Lower lobe of right lung (tissue), 2 donors: ENCODE measurements around the gene ZNF684. TPM values are rescaled to one million over a fixed set of nuclear protein-coding genes. Genes with fewer than 3 reads are reported as not detected.

Source experiments
- ATAC-seq, 2 donors: fragments of 200-7000 bp; cut with Tn5 transposase; one replicate each; pipeline ENCODE4 v1.9.1; 2020 to 2022; ENCODE audit warnings: mild to moderate bottlenecking in 2 of 2, moderate library complexity in 2 of 2
- DNase-seq: peaks from one replicate; pipeline ENCODE4 v3.0.0-alpha.2; 2020
- H3K27ac ChIP-seq: fragments of 200-600 bp; one replicate; pipeline ENCODE4 v1.8.0; 2022
- H3K27me3 ChIP-seq: fragments of 200-600 bp; one replicate; pipeline ENCODE4 v1.8.0; 2022; ENCODE audit warnings: low read depth
- H3K36me3 ChIP-seq: fragments of 200-600 bp; one replicate; pipeline ENCODE4 v1.8.0; 2022; ENCODE audit warnings: mild to moderate bottlenecking
- H3K4me1 ChIP-seq: fragments of 200-600 bp; one replicate; pipeline ENCODE4 v1.8.0; 2022
- H3K4me3 ChIP-seq: fragments of 200-600 bp; one replicate; pipeline ENCODE4 v1.8.0; 2022; ENCODE audit warnings: mild to moderate bottlenecking
- H3K9me3 ChIP-seq: fragments of 200-600 bp; one replicate; pipeline ENCODE4 v1.8.0; 2022
- intact Hi-C: fragments of 100-400 bp; cut with DNase I; formaldehyde crosslinking; loops from one replicate; pipeline ENCODE4 v1.11.0; 2022
- total RNA-seq: library from RNA; stranded (reverse); fragmentation: NEBNext Ultra II Directional; extraction: Animal tissue kit (Norgen Biotek cat#: 25700); gene quantifications from one replicate; pipeline ENCODE4 v1.2.1, GENCODE V29; 2021
- TF ChIP-seq, protein P1 (sequence below): fragments of 200-600 bp; IDR thresholded peaks from one replicate; pipeline ENCODE4 v1.8.0; 2022; ENCODE audit warnings: antibody characterized with exemption, mild to moderate bottlenecking
- donor health status: DM: no; HTN: yes; CAD: no; lungs with severe emphysema.

ZNF684 gene
- total RNA-seq, 1 donor from 2014 or later = 3.0 TPM

DNA sequence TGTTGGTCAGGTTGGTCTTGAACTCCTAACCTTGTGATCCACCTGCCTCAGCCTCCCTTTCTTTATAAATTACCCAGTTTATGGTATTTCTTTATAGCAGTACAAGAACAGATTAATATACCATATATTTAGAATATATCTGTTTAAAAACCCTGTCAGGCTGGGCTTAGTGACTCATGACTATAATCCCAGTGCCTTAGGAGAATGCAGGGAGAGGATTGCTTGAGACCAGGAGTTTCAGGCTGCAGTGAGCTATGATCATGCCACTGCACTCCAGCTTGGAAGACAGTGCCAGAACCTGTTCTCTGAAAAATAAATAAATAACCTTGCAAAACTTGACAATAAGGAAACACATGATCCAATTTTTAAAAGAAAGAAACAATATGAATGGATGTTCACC, 43.9 kb downstream of the ZNF684 start:
- intact Hi-C loops = no loop called here
- Histone ChIP-seq H3K36me3 (no peaks in the 10 kb centered on the region), H3K27me3 (no peaks in the 10 kb centered on the region), H3K9me3 (no peaks in the 10 kb centered on the region), H3K4me1 (no peaks in the 10 kb centered on the region), H3K27ac (no peak overlapping the region), H3K4me3 (no peak overlapping the region)
- TF ChIP-seq, protein P1, sequence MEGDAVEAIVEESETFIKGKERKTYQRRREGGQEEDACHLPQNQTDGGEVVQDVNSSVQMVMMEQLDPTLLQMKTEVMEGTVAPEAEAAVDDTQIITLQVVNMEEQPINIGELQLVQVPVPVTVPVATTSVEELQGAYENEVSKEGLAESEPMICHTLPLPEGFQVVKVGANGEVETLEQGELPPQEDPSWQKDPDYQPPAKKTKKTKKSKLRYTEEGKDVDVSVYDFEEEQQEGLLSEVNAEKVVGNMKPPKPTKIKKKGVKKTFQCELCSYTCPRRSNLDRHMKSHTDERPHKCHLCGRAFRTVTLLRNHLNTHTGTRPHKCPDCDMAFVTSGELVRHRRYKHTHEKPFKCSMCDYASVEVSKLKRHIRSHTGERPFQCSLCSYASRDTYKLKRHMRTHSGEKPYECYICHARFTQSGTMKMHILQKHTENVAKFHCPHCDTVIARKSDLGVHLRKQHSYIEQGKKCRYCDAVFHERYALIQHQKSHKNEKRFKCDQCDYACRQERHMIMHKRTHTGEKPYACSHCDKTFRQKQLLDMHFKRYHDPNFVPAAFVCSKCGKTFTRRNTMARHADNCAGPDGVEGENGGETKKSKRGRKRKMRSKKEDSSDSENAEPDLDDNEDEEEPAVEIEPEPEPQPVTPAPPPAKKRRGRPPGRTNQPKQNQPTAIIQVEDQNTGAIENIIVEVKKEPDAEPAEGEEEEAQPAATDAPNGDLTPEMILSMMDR = no peak
- ATAC-seq (no peak), DNase-seq (no peak)

DNA sequence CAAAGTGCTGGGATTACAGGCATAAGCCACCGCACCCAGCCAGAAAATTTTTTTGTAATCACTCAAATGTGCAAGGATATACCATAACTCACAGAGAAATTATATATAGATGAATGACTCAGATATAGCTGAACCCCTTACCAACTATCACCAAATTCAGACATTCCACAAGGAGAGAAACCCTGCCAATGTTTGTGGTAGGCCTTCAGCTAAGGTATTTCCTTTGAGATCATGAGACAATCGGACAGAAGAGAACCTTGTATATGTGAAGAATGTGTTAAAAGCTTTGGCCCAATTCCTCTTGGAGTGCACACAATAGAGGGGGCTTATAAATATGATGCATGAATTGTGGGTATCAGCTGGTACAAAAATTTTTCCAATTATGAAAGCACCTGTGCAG, 50.7 kb downstream of the ZNF684 start:
- Histone ChIP-seq H3K9me3 (no peaks in the 10 kb centered on the region), H3K4me1 (no peaks in the 10 kb centered on the region), H3K36me3 (no peaks in the 10 kb centered on the region), H3K27ac (no peak overlapping the region), H3K27me3 (no peaks in the 10 kb centered on the region), H3K4me3 (no peak overlapping the region)
- DNase-seq = no peak
- intact Hi-C loops = no loop called here
- ATAC-seq = no peak
- TF ChIP-seq, protein P1 = no peak

DNA sequence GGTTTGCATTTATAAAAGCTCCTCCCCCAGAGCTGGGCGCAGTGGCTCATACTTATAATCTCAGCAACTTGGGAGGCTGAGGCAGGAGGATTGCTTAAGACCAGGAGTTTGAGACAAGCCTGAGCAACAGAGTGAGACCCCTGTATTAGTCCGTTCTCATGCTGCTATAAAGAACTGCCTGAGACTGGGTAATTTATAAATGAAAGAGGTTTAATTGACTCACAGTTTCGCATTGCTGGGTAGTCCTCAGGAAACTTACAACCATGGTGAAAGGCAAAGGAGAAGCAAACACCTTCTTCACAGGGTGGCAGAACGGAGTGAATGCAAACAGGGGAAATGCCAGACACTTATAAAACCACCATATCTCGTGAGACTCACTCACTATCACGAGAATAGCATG, 52.5 kb downstream of the ZNF684 start:
- Histone ChIP-seq H3K4me1 (no peaks in the 10 kb centered on the region), H3K27me3 (no peaks in the 10 kb centered on the region), H3K4me3 (no peak overlapping the region), H3K27ac (no peak overlapping the region), H3K36me3 (no peaks in the 10 kb centered on the region), H3K9me3 (no peaks in the 10 kb centered on the region)
- intact Hi-C loops = no loop called here
- ATAC-seq (no peak), DNase-seq (no peak)
- TF ChIP-seq, protein P1 = no peak

DNA sequence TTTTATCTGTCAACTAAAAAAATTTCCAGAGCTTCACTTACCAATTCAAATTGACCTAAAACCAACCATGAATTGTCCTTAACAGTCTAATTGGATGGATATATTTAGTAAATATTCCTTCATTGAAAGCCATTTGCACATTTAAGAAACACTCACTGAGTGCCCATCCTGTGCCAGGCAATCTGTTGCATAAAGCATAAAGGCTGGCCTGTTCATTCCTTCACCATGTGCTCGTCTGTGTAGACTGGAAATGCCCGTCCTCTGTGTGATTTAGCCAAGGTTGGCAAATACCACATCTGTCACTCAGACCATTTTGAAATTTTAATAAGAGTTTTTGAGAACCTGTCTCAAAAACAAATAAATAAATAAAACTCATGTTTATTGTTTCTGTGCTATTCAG, 57.1 kb downstream of the ZNF684 start:
- H3K27ac ChIP-seq = no peak overlapping the region
- intact Hi-C loops = no loop called here
- H3K9me3 ChIP-seq = no peaks in the 10 kb centered on the region
- DNase-seq = no peak
- TF ChIP-seq, protein P1 = no peak
- no peaks in the 10 kb centered on the region for H3K4me1 ChIP-seq
- H3K36me3 ChIP-seq = no peaks in the 10 kb centered on the region
- H3K4me3 ChIP-seq = no peak overlapping the region
- ATAC-seq = no peak
- no peaks in the 10 kb centered on the region for H3K27me3 ChIP-seq

DNA sequence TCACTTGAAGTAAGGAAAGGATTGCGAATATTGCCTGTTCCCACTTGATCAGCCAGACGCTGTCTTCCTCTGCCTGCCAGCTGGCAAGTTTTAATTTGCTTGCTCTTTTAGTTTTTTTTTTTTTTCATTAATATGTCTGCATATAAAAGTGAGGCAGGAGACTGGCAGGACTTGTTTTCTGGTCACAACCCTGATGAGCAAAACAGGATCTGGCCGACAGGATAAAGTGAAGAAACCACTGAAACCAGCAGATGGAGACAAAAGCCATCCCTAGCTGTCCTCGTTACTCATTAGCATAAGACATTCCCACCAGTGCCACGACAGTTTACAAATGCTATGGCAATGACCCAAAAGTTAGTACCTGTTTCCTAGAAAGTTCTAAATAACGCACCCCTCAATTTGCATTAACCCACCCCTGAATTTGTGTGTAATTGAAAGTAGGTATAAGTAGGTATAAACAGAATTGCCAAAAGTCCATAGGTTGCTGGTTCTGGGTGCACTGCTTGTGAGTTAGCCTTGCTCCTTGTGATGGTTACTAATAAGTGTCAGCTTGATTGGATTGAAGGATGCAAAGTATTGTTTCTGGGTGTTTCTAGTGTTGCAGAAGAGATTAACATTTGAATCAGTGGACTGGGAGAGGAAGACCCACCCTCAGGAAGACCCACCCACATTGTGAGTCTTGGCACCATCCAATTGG, 60.8 kb downstream of the ZNF684 start:
- Histone ChIP-seq H3K27me3 (no peaks in the 10 kb centered on the region), H3K36me3 (no peaks in the 10 kb centered on the region), H3K9me3 (no peaks in the 10 kb centered on the region), H3K4me3 (no peak overlapping the region), H3K27ac (no peak overlapping the region), H3K4me1 (no peaks in the 10 kb centered on the region)
- TF ChIP-seq, protein P1 = peak; percentile 35
- intact Hi-C loops = no loop called here
- ATAC-seq (no peak), DNase-seq (no peak)
